GM19239 (cell line): Measurements from ENCODE around the gene PCDH9.
"Not testable (repeated sequence)": the region's sequence is repeated elsewhere in the genome, so short reads cannot be mapped to it uniquely, and the experiment has no call there.

ENCODE experiments used
- DNase-seq: peaks from one replicate; pipeline ENCODE4 v3.0.0; 2011; ENCODE audit warnings: low spot score; ENCODE audit not compliant: insufficient read length
- FAIRE-seq: peaks from 2 replicates; lab custom pipeline; 2011; peaks lifted over from hg19 to GRCh38; lab: Jason Lieb, UNC

The PCDH9 gene

GRCh38 chr13:67134417-67135129 is 95.6 kb downstream of the PCDH9 start:
- DNase-seq: no peak
- FAIRE-seq: peak; percentile 23

GRCh38 chr13:67133476-67133875 is 96.7 kb downstream of the PCDH9 start:
- no peak for DNase-seq
- no peak for FAIRE-seq

- no peak for FAIRE-seq
- no peak for DNase-seq
These were observed 98.7 kb downstream of the PCDH9 start for GRCh38 chr13:67131393-67131792.

GRCh38 chr13:67130444-67130843 is 99.7 kb downstream of the PCDH9 start:
- FAIRE-seq: no peak

GRCh38 chr13:67128136-67128535 is 102.0 kb downstream of the PCDH9 start:
- FAIRE-seq (no peak), DNase-seq (no peak)

More at GRCh38 chr13:67130444-67130843, 99.7 kb downstream of the PCDH9 start:
- no peak for DNase-seq

- FAIRE-seq: no peak
These were observed 104.5 kb downstream of the PCDH9 start for GRCh38 chr13:67125681-67126080.

GRCh38 chr13:67123165-67123564 is 107.0 kb downstream of the PCDH9 start:
- FAIRE-seq (no peak), DNase-seq (no peak)

More at GRCh38 chr13:67125681-67126080, 104.5 kb downstream of the PCDH9 start:
- DNase-seq: no peak

- FAIRE-seq (no peak), DNase-seq (no peak)
These were observed 107.9 kb downstream of the PCDH9 start for GRCh38 chr13:67122251-67122650.

- no peak for FAIRE-seq
- no peak for DNase-seq
These were observed 109.1 kb downstream of the PCDH9 start for GRCh38 chr13:67120872-67121531.

GRCh38 chr13:67119481-67119894 is 110.6 kb downstream of the PCDH9 start:
- no peak for FAIRE-seq

GRCh38 chr13:67118277-67118676 is 111.9 kb downstream of the PCDH9 start:
- DNase-seq (no peak), FAIRE-seq (no peak)

More at GRCh38 chr13:67119481-67119894, 110.6 kb downstream of the PCDH9 start:
- DNase-seq: no peak

- FAIRE-seq (no peak), DNase-seq (no peak)
These were observed 113.1 kb downstream of the PCDH9 start for GRCh38 chr13:67117010-67117550.

GRCh38 chr13:67107979-67108378 is 122.2 kb downstream of the PCDH9 start:
- FAIRE-seq: no peak
- DNase-seq: no peak

GRCh38 chr13:67106502-67107057 is 123.6 kb downstream of the PCDH9 start:
- DNase-seq (no peak), FAIRE-seq (no peak)

- no peak for DNase-seq
- FAIRE-seq: no peak
These were observed 128.2 kb downstream of the PCDH9 start for GRCh38 chr13:67101730-67102467.

- DNase-seq (no peak), FAIRE-seq (no peak)
These were observed 129.4 kb downstream of the PCDH9 start for GRCh38 chr13:67100730-67101129.

GRCh38 chr13:67099494-67099893 is 130.6 kb downstream of the PCDH9 start:
- DNase-seq: no peak
- FAIRE-seq: no peak

- DNase-seq: no peak
- FAIRE-seq: no peak
These were observed 132.2 kb downstream of the PCDH9 start for GRCh38 chr13:67097892-67098452.

- not testable (repeated sequence) for DNase-seq, FAIRE-seq
These were observed 133.2 kb downstream of the PCDH9 start for GRCh38 chr13:67096893-67097292.

- DNase-seq: no peak
- no peak for FAIRE-seq
These were observed 133.7 kb downstream of the PCDH9 start for GRCh38 chr13:67096418-67096817.
